ENCODE measurements around the gene ADGRL3.

Gene ADGRL3

GRCh38 chr4:61561028-61561427 is 360.9 kb downstream of the ADGRL3 start:
- no peaks in the 10 kb centered on the region for H3K79me2 ChIP-seq (ENCODE audit: insufficient read depth, low read length)

GRCh38 chr4:61571761-61572559 is 371.8 kb downstream of the ADGRL3 start:
- Histone ChIP-seq H2AFZ (ENCODE audit: low read length) (no peak overlapping the region), H3K27me3 (ENCODE audit: insufficient read depth, low read length) (no peaks in the 10 kb centered on the region), H4K20me1 (ENCODE audit: insufficient read depth, low read length) (no peaks in the 10 kb centered on the region), H3K9me3 (ENCODE audit: low read length) (no peaks in the 10 kb centered on the region), H3K79me2 (ENCODE audit: insufficient read depth, low read length) (no peaks in the 10 kb centered on the region), H3K4me3 (ENCODE audit: low read depth, low read length, poor library complexity, severe bottlenecking) (no peak overlapping the region), H3F3A (ENCODE audit: insufficient read depth, low read length) (no peaks in the 10 kb centered on the region), H3K9me2 (ENCODE audit: low read depth, low read length) (no peaks in the 10 kb centered on the region), H3K4me2 (ENCODE audit: low read length) (no peak overlapping the region), H3K4me1 (ENCODE audit: insufficient read depth, low read length, severe bottlenecking) (no peaks in the 10 kb centered on the region), H3K27ac (ENCODE audit: low read depth, low read length, poor library complexity, severe bottlenecking) (no peak overlapping the region), H3K36me3 (ENCODE audit: insufficient read depth, low read length) (no peaks in the 10 kb centered on the region), H3K9ac (ENCODE audit: low read length) (no peak overlapping the region)
- TF ChIP-seq CTCF (IDR thresholded peaks at IDR 0.05; ENCODE audit: low read length) (no peak), EZH2 (IDR thresholded peaks at IDR 0.05; ENCODE audit: borderline replicate concordance, low read length) (no peak)

More at GRCh38 chr4:61561028-61561427, 360.9 kb downstream of the ADGRL3 start:
- no peak for TF ChIP-seq CTCF (IDR thresholded peaks at IDR 0.05; ENCODE audit: low read length)
- no peak for TF ChIP-seq EZH2 (IDR thresholded peaks at IDR 0.05; ENCODE audit: borderline replicate concordance, low read length)
- Histone ChIP-seq H3K4me1 (ENCODE audit: insufficient read depth, low read length, severe bottlenecking) (no peaks in the 10 kb centered on the region), H3F3A (ENCODE audit: insufficient read depth, low read length) (no peaks in the 10 kb centered on the region), H4K20me1 (ENCODE audit: insufficient read depth, low read length) (no peaks in the 10 kb centered on the region), H3K9me2 (ENCODE audit: low read depth, low read length) (no peaks in the 10 kb centered on the region), H3K27ac (ENCODE audit: low read depth, low read length, poor library complexity, severe bottlenecking) (no peak overlapping the region), H3K4me3 (ENCODE audit: low read depth, low read length, poor library complexity, severe bottlenecking) (no peak overlapping the region), H3K27me3 (ENCODE audit: insufficient read depth, low read length) (no peaks in the 10 kb centered on the region), H2AFZ (ENCODE audit: low read length) (no peak overlapping the region), H3K4me2 (ENCODE audit: low read length) (no peak overlapping the region), H3K9me3 (ENCODE audit: low read length) (no peaks in the 10 kb centered on the region), H3K9ac (ENCODE audit: low read length) (no peak overlapping the region), H3K36me3 (ENCODE audit: insufficient read depth, low read length) (no peaks in the 10 kb centered on the region)

GRCh38 chr4:61575796-61576195 is 375.7 kb downstream of the ADGRL3 start:
- H3K9me3 ChIP-seq (ENCODE audit: low read length), result no peaks in the 10 kb centered on the region
- H3K79me2 ChIP-seq (ENCODE audit: insufficient read depth, low read length), result no peaks in the 10 kb centered on the region
- H3K27me3 ChIP-seq (ENCODE audit: insufficient read depth, low read length), result no peaks in the 10 kb centered on the region
- TF ChIP-seq CTCF (IDR thresholded peaks at IDR 0.05; ENCODE audit: low read length) (no peak), EZH2 (IDR thresholded peaks at IDR 0.05; ENCODE audit: borderline replicate concordance, low read length) (no peak)
- H4K20me1 ChIP-seq (ENCODE audit: insufficient read depth, low read length), result no peaks in the 10 kb centered on the region
- H3K9me2 ChIP-seq (ENCODE audit: low read depth, low read length), result no peaks in the 10 kb centered on the region
- H3F3A ChIP-seq (ENCODE audit: insufficient read depth, low read length), result no peaks in the 10 kb centered on the region
- H3K9ac ChIP-seq (ENCODE audit: low read length), result no peak overlapping the region
- H3K4me3 ChIP-seq (ENCODE audit: low read depth, low read length, poor library complexity, severe bottlenecking), result no peak overlapping the region
- H3K4me2 ChIP-seq (ENCODE audit: low read length), result no peak overlapping the region
- no peak overlapping the region for H3K27ac ChIP-seq (ENCODE audit: low read depth, low read length, poor library complexity, severe bottlenecking)
- no peak overlapping the region for H2AFZ ChIP-seq (ENCODE audit: low read length)
- H3K4me1 ChIP-seq (ENCODE audit: insufficient read depth, low read length, severe bottlenecking), result no peaks in the 10 kb centered on the region
- H3K36me3 ChIP-seq (ENCODE audit: insufficient read depth, low read length), result no peaks in the 10 kb centered on the region

All from OCI-LY1 (cell line).